ENCODE results near the gene SLC37A2.

Gene SLC37A2

DNA sequence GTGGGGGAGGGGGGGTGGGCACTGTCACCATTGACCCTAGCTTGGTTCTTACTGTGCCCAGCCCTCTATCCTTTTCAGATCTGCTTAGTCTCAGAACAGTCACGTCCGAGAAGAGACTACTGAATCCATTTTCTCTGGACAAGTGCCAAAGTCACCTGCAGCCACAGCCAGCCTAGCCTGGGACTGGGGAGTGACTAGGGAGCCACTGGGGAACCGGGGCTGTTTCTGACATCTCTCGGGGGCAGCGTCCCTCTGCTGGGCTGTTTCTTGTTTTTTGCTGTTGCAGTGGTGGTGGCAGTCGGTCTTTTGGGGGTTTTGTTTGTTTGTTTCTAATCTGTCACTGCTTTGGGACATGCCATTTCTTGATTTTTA lies 8.7 kb downstream of the SLC37A2 start:
- DNase-seq: no peak

DNA sequence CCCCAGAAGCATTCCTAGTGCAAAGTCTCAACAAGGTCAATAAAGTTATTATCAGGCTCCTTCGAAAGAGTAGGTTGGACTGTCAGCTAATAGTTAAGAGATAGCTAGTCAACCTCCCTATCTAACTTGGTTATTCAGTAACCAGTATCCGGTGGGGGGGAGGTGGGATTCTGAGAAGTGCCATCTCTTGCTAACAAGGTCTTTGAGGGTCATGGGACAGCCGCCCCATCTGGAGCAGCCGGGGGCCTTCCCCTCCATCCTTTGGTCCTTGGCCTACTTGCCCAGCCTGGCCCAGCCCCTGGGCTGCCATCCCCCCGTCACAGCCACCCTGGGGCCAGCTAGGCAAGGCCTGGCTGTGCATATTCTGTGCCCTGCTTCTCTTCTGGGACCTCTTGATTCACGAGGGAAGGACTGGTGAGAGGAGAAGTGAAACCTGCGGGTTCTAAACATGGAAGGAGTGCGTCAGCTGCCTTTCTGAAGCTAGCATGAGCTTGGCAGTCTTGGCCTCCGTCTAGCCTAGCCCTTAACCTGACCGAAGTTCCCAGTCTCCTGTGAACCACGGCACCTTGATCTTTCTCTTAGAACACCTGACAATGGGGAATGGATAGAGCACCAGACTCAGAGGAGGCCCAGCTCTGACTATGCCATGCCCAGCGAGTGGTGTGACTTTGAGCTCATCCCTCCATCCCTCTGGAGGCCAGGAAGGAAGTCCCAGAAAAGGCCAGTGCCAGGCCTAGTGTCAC lies 9.3 kb downstream of the SLC37A2 start:
- DNase-seq: no peak

DNA sequence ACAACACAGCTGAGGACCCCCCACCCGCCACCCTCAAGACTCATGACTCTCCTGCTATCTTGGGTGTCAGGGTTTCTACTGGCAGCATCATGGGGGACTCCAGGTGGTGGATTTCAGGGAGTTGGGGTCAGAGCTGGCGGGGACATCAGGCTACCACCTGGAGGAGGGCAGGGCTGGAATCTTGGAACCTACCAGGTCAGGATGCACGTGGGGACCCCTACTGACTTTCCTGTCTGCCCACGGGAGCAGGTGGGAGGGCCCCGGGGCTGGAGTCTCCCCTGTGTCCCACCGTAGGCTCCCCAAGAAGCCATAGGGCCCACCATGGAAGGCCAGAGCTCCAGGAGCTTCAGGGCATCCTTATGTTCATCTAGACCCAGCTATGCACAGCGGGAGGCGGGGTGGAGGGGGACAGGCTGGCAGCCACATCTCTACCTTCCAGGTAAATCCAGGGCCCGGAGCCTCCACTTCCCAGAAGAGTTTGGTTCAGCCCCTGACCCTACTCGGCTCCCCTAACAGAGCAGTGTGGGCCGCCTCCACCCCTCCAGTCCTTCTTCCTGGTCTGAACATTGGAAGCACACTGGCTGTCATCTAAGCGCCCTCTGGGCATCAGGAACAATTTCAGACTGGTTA lies 10.0 kb downstream of the SLC37A2 start:
- no peak for DNase-seq

DNA sequence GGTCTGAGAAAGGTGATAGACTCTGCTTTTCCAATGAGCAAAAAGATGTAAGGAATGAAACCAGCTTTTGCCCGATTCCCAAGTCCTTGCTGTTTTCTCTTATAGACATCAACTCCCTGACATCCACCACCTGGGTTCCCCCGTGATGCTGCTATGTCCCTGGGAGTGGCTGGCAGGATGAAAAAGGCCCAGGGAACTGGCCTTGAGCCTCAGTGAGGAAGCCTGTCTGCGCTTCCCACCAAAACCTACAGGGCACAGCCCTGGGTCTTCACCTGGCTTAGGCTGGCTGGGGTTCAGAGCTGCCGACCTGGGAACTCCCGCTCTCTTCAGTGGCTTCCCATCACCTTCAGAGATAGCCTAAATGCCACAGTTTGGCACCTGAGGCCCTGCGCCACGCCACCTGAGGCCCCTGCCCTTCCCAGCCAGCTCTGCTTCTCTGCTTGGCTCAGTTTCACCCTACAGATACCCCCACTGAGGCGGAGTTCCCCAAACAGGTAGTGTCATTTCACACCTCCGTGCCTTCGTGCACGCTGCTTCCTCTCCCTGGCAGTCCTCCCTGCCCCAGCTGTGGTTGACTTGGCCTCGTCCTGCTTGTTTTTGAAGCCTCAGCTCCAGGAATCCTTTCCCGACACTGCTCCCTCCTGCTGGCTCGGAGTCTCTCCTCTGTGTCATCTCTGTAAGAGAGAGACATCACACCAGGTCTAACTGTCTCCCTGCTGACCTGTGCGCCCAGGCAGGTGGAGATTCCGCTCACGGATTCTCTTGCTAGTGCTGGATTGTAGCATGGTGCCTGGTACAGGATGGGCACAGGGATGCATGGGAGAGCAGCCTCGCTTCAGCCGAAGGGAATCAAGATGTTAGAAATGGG lies 10.7 kb downstream of the SLC37A2 start:
- DNase-seq: no peak

DNA sequence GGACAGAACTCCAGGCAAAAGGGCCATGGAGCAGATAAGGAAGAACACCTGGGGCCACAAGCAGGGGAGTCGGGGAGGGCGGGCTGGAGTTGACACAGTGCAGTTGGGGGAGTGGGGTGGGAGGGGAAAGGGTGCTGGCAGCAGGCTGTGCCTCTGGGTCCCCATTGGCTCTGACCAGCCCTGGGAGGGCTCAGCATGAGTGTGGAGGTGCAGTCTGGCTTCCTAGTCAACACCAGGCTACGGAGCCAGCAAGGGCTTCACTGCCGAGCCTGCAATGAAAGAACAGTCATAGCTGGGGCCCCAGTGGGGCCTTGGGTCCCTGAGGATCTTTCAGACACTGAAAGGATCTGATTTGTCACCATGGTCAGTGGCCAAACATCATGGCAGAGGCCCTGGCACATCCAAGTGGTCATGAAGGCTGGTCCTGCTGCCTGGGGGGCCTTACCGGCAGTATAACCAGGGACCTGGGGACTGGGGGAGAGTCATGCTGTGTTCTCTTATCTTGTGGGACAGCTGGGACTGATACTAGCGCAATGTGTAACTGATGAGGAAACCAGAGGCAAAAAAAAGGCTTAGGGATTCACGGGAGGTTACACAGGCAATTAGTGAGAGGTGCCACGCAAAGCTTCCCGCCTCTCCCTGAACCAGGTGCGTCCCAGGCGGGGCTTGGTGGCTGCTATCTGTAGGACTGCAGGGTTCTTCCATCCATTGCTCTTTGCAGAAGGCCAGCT lies 11.6 kb downstream of the SLC37A2 start:
- DNase-seq: no peak

DNA sequence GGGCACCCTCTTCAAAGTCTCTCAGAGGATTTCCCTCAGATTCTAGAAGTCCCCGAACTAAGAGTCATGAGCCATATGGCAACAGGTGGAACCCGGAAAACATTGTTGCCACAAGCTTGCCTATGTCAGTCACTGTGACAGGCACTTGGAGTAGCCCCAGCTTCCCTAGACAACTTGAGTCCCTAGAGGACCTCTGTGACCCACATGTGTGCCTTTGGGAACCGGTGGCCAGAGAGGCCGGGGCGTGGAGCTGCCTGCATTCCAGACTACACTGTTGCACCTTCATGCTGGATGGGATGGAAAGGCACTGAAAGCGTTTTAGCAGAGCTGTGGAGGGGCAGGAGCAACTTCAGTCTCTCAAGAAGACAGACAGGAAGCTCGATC lies 12.1 kb downstream of the SLC37A2 start:
- DNase-seq: no peak

DNA sequence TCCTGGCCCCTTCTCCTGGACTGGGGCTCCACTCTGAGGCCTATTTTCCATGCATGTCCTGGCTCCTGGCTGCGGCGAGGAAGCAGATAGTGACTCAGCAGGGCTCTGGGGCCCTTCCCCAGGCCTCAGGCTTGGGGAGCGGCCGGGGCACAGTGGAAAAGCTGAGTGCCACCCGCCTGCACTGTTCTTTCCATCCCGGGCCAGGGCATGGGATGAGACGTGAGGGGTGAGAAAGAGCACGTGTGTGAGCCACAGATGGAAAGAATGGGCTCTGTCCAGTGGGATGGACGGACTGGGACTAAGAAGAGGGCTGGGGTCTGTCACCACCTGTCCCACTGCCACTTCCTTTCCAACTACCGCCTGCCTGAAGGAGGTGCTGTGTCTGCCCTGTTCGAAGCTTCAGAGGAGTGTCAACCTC lies 12.8 kb downstream of the SLC37A2 start:
- DNase-seq: no peak

DNA sequence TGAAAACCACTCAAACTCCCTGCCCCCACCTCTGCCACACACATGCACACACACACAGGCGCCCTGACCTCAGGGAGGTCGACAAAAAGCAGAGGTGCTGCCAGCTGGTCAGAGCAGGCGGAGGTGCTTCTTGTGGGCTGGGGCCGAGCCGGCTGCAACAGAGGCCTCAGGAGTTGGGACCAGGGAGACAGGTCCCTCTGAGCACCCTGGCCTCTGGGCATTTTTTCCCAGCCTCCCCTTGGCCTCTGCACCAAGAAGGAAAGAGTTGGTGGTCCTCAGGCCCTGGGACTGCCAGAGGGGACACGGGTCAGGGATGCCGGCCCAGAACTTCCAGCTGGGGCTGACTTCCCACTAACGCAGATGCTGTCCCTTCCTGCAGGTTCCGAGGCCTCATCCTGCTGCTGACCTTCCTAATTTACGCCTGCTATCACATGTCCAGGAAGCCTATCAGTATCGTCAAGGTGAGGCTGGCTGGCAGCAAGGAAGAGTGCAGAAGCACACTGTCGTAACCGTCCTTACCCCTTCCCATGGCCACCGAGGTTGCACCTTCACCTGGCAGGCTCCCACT lies 13.4 kb downstream of the SLC37A2 start:
- no peak for DNase-seq

DNA sequence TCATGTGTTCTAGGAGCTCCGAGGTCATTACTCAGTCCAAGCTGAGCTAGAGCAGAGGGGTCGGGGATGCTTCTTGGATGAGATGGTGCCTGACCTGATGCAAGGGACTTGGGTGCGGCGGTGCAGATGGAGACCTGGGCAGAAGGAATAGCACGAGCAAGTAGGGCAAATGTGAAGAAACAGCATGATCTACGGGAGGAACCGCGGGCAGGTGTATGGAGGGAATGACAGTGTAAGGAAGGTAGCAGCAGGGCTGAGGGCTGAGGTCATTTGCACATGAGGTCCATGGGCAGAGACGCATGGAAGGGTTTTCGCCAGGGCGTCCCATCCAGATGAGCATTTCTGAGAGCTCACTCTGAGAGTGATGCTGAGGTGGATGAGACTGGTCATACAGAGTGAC lies 14.9 kb downstream of the SLC37A2 start:
- DNase-seq: no peak

DNA sequence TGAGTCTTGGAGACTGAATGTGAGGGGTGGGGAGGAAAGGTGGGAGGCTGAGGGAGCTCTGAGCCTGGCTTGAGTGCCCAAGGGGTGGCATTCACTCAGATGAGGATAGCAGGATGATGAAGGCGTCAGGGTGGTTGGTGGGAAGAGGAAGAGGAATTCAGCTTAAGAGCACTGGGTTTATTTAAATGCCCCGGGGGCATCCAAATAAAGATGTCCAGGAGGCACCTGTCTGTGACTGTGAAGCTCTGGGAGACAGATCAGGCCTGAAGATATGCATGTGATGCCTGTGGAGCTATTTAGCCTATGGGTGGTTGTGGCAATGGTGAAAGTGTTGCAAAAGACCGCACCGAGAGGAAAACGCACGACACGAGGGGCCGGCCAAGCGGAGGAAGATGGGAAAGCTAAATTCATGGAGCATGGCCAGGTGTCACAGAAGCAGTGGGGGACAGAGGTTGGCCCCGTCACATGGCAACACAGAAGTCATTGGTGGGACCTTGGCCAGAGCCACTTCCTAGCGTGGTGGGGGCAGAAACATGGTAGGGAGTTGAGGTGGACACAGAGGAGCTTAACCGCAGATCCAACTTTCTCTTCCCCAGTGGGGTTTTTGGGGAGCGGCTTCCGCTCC lies 15.5 kb downstream of the SLC37A2 start:
- no peak for DNase-seq

DNA sequence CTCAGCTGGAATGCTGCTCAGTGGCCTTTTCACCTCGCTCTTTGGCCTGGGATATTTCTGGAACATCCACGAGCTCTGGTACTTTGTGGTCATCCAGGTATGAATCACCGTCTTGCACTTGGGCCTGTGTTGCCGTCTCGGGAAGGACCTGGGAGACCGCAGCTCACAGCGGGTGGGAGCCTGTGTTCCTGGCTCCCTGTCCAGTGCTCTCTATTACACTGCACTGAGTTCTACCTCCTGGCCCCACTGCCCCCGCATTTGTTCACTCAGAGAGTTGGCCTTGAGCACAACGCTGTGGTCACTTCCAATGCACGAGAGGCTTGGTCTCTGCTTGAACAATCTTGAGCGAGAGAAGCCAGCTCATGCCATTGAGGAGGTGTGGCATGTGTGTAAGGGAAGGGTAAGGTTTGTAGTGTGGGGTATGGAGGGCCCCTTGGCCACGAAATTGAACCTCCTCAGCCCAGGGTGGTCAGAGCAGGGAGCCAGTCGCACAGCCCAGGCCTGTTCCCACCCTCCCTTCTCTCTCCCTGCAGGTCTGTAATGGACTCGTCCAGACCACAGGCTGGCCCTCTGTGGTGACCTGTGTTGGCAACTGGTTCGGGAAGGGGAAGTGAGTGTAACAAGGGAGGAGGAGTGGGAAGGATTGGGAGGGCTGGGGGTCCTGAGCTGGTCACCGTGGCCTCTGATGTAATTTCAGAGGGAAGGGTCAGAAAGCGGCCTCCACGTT lies 16.2 kb downstream of the SLC37A2 start:
- DNase-seq: no peak

DNA sequence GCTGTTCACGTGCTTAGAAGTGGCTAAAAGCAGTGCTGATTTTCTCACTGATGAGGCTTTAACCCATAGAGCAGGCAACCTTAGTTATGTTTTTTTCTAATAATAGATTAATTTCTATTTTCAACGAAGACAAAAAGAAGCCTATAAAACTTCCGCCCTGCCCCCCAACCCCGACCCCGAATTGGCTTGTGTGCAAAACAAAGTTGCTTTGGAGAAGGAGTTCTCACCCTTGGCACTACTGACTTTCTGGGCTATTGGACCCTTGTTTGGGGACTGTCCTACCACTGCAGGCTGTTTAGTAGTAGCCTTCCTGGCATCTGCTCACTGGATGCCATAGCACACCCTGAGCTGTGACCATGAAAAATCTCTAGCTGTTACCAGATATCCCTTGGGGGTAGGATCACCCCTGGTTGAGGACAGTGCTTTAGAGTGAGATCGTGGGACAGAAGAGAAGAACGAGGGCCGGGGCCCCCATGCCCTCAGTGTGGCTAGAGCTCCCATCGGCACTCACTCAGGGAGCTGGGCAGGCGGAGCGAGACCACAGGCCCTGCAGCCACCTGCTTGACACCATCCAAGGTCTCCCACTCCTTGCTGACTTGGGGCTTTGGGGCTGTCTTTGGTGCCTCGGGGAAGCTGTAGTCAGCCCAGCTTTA lies 16.9 kb downstream of the SLC37A2 start:
- DNase-seq: no peak

DNA sequence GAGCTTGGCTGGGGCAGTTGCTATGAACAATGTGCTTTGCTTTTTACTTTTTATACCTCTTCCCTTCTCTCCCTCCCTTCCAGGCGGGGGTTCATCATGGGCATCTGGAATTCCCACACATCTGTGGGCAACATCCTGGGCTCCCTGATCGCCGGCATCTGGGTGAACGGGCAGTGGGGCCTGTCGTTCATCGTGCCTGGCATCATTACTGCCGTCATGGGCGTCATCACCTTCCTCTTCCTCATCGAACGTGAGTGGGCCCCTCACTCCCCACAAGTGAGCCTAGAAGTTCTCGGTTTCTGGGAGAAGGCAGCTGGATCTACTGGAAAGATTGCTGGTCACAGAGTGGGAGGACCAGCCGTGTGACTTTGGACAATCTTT lies 17.4 kb downstream of the SLC37A2 start:
- DNase-seq: no peak

DNA sequence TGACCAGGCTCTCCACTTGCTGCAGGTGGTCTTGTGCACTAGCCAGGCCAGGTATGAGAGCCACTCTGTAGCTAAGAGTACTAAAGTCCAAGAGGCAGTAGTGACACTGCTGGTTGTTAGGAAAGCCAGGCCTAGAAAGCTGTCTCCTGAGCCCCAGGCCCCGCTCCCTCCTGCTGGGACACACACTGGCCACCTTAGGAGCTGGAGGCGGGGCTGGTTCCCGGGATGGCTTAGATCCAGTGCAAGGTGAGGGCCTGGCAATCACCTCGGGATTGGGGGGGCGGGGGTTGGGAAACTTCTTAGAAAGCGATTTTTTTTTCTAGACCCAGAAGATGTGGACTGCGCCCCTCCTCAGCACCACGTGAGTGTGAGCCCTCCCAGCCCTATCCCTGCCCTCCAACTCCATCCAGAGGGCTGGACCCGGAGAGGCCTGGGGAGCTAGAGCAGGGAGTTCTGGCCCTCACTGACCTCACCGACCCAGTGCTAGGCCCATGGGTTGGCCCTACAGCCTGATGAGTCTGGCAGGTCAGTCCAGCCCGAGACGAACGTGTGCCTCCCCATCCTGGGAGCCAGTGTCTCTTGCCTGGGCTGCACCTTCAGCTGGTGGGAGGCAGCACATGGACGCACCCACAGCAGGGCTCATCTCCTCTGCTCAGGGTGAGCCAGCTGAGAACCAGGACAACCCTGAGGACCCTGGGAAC lies 18.1 kb downstream of the SLC37A2 start:
- DNase-seq: no peak

DNA sequence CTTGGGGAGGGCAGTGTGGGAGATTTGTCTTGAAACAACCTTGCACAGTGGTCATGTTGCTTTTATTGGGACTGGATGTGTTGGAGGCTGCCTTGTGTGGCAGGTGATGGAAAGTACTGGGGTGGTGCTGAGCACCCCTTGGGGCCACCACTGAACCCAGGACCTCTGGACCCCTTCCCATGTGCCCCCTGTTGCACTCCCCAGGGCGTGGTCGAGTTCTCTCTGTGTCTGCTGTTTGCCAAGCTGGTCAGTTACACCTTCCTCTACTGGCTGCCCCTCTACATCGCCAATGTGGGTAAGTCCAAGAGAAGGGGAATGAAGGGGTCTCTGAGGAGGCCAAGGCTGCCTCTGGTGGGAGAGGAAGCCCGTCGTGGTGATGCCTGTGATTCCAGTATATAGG lies 18.9 kb downstream of the SLC37A2 start:
- no peak for DNase-seq

DNA sequence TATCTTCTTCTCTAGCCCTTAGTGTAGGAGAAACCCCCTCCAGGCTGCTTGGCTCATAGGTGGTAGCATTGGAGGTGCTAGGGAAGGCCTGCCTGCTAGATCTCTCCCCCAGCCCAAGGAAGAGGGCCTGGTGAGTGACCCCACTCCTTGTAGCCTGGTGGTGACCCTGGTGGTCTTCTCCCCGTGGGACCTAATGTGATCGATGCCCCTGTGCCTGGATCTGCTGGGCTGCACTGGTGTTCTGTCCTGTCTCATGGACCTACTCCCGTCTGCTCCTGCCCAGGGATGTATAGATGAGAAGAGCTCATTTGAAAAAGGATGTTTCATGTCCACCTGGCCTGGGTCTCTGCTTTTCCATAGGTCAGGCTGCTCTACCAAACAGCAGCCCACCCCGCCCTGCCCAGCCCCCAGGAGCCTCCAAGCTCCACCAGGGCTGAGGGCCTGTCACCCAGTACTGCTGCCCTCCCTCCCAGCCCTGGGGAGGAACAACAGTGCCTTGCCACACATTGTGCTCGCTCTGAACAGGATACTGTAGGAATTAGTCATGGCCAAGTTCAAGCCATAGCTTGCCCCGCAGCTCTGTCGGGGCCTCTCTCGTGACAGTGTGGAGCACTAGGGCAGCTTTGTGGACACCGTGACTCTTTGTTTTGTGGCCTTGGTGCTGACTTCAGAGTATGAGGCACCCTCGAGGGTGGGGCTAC lies 19.7 kb downstream of the SLC37A2 start:
- no peak for DNase-seq

DNA sequence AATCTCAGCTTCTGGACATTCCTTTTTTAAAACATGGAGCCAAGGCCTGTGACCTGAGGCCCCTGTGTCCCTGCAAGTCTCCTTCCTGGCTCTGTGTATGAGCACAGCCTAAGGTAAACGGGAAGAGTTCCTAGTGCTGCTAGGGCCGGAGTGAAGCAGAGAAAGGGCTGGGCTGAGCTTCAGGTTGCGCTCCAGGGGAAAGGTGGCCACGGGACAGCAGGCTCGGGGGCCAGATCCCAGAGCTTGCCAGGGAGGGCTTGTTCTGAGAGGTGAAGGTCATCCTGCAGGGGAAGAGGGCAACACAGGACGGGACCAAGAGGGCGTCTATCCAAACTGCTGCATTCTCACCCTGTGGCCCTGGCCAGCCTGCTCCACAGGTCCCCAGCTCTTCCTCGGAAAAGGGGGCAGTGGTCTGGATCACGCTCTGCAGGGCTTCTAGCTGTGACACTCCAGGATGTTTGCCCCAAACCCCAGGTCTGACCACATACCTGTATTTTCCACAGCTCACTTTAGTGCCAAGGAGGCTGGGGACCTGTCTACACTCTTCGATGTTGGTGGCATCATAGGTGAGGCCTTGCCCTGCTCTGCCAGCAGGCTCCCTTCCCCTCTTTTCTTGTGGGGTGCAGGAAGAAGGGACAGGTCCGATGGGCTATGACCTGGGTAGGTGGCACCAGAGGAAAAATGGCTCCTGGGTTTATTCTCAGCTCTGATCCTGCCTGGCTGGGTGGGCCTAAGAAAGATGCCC lies 20.4 kb downstream of the SLC37A2 start:
- no peak for DNase-seq

DNA sequence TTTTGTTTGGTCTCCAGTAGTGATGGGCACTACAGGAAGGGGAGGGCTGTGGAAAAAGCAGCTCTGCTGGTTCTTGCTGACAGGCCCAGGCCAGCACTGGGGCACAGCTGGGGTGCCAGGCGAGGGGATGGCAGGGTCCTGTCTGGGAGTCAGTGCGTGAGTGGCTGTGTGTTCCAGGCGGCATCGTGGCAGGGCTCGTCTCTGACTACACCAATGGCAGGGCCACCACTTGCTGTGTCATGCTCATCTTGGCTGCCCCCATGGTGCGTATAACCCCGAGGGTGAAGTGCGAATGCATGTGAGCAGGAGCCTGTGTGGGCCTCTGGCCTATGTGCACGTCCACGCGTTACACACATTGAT lies 20.9 kb downstream of the SLC37A2 start:
- no peak for DNase-seq

DNA sequence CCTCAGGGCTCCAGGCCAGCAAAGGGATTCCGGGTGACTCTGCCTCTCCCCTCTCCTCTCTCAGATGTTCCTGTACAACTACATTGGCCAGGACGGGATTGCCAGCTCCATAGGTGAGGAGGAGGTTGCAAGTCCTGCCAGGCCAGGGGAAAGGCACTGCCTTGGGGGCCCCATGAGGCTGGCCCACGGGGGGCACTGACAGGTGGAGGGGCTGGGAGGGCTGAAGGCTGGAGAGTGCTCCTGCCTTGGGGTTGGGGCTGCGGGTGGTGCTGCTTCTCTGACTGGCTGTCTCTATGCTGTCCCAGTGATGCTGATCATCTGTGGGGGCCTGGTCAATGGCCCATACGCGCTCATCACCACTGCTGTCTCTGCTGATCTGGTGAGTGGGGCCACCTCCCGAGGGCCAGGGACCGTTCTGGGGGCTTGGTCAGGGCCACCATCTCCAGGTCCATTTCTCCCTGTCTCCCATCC lies 21.7 kb downstream of the SLC37A2 start:
- DNase-seq: no peak

Data from NCI-H1694 (cell line).